ENCODE data around the gene TMC6. TPM values are rescaled to one million over a fixed set of nuclear protein-coding genes. Genes with fewer than 3 reads are reported as not detected.

The TMC6 gene
- total RNA-seq, 1 donor from 2014 or later, result 580 TPM

DNA sequence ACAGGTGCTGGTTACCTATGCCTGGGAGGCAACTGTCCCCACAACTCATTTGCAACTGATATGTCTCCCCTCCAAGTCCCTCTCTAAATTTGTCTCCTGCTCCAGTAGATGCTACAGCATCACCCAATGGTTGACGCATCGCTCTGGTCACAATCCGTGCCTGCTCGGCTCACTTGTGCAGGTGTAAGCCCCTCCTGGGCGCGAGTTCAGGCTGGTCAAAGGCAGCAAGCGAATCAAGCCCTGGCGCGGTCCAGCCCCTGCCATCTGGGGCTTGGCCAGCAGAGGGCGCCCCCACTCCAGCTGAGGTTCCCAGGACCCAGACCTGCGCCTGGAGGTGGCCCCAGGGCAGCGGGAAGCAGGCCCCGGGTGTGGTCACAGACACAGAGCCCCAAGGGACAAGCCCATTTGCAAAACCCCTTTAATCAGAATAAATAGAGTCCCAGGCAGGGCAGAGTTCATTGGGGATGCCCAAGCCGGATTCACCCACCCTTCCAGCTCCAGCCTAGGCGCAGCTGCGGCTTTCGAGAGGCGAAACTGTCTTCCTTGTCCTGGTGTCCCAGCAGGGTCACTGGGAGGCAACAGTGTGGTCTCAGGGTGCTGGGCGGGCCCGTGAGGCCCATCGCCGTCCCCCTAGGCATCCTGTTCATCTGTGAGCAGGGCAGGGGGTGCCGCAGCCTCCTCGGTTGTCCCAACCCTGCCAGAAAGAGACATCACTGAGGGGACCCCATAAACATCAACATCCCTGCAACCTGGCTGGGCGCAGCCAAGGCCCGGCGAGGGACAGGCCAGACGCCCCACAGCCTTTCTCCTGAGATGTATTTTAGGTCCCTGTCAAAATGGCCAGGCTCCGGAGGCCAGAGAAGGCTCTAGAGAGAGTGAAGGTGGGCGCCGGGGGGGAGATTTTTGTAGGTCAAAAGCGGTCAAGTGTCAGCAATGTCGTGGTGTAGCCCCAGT, 15.8 kb downstream of the TMC6 start:
- intact Hi-C loops (cut with micrococcal nuclease), result loop anchor here (1.0 kb wide), 3 partner anchors 18 to 64 kb away; partner anchors contain the start of gene TMC8

DNA sequence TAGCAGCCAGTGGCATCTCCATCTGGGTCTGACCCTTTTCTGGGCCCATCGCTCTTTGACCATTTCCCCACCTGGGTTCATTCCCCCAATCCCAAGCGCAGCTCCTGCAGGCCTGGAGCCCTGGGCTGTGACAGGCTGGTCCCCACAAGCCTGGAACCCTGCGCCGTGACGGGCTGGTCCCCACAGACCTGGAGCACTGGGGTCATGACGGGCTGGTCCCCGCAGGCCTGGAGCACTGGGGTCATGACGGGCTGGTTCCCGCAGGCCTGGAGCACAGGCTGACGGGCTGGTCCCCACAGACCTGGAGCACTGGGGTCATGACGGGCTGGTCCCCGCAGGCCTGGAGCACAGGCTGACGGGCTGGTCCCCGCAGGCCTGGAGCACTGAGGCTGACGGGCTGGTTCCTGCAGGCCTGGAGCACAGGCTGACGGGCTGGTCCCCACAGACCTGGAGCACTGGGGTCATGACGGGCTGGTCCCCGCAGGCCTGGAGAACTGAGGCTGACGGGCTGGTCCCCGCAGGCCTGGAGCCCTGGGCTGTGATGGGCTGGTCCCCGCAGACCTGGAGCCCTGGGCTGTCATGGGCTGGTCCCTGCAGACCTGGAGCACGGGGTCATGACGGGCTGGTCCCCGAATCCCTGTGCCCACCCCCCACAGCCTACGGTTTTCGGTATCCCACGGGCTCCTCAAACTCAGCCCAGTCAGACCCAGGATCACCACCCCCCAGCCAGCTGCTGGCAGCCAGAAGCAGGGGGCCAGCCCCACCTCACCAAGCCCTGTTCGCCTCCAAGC, 16.6 kb downstream of the TMC6 start:
- intact Hi-C loops (cut with micrococcal nuclease), result loop anchor here (1.0 kb wide), 3 partner anchors 18 to 64 kb away; partner anchors contain the start of gene TMC8

DNA sequence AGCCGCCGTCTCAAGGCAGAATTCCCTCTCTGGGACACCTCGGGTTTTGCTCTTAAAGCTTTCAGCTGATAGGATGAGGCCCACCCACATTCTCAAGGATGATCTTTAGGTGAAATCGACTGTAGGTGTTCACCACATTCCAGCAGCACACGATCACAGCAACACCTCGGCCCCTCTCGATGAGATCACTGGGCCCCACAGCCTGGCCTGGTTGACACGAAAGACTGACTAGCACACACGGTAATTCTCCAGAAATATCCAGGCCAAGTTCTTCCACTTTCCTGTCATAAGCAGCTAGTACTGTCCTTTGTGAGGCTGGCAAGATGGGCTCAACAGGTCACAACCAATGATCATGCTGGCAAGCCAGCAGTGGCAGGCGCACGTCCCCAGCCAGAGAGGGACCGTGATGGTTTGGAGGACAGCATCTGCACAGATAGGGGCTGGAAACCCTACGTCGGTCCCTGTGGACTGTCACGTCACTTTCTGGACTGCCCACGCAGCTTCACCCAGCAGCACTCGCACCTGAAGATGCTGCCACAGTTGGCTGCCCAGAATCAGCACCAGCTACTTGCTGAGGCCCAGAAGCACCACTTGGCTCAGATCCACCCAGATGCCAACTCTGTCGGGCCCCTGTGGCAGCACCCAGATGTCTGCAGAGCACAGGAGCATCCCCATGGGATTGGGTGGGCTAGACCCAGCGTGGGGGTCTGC, 17.4 kb downstream of the TMC6 start:
- intact Hi-C loops (cut with micrococcal nuclease), result no loop called here

DNA sequence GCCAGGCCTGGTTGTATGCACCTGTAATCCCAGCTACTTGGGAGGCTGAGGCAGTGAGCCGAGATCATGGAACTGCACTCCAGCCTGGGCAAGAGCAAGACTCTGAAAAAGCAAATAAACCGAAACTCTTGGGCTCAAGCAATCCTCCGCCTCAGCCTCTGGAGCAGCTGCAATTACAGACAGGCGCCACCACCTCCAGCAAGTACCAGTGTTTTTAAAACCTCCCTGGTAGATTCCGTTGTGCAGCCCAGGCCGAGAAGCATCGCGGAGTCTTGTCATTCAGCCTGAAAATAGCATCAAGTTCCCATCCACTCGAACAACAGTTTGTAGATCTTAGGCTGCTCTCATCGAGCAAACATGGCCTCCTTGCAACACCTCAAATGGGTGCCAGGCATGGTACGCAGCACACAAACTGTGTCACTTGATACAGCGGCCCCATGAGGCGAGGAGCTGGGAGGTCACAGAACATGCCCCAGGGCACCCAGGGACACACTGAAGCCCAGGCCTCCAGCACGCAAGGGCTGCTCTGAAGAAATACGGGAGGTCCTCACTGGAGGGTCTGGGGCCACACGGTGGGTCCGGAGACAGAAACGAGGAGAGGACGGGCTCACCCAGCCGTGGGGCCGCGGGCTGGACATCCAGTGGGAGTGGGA, 18.1 kb downstream of the TMC6 start:
- intact Hi-C loops (cut with micrococcal nuclease), result no loop called here

DNA sequence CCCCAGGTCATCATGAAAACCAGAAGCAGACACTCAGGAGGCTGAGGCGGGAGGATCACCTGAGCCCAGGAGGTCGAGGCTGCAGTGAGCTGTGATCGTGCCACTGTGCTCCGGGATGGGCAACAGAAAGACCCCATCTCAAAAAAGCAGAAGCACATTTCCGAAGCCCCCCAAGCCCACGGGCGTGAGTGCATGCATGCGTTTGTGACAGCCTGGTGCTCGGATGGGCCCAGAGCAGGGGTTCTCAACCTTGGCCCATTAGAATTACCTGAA, 19.1 kb downstream of the TMC6 start:
- intact Hi-C loops (cut with micrococcal nuclease), result no loop called here

DNA sequence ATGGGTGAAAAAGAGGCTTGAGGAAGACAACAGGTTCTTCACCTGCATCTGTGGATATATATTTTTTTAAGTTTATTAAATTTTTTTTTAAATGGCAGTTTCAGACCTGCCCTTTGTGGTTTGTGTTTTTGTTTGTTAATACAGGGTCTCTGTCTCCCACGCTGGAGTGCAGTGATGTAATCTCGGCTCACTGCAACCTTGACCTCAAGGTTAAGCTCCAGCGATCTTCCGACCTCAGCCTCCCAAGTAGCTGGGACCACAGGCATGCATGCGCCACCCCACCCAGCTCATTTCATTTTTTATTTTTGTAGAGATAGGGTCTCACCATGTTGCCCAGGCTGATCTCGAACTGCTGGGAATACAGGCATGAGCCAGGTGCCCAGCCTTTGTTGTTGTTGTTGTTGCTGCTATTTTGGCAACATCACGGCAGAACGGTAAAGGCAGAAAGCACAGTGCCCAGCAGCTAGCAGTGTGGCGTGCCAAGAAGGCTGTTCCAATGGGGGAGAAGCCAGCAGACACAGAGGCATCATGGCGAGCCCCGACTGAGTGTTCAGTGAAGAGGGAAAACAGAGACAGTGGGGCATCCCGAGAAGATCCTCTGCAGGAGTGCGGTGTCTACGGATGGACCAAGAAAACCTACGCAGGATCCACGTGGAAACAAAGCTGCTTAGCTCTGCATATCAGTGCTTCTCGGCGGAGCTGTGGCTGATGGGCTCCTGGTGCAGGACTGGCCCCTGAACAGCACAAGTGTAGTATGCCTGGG, 19.6 kb downstream of the TMC6 start:
- intact Hi-C loops (cut with micrococcal nuclease), result no loop called here

DNA sequence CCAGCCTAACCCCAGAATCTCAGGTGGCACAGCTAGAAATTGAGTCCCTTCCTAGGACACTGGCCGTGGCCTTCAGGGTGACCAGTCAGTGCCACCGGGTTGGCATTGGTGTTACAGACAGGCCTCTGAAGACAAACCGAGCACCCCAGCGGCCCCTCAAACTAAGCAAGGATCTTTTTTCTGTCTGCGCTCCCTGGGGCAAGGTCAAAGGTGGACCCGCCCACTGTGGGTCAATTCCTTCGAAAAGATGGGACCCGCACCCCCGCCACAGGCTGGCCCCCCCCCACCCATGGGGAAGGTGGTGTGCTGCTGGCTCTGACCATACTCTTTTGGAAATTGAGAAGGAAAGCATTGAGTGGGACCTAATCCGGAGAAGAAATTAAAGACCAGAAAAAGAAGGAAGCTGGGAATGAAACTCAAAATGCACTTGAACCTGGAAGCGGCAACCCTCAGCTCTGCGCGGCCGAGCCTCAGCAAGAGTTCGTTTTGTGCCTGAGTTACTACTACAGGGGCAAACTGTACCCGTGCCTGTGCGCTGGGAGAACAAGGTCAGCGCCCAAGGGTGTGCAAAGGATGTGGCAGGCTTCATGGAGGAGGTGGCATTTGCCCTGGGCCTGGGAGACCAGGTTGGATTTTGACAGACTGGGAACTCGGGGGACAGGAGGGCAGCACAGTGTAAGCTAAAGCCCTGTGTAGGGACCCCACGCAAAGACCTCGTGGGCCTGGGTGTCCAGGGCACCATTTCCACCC, 20.4 kb downstream of the TMC6 start:
- intact Hi-C loops (cut with micrococcal nuclease), result no loop called here

DNA sequence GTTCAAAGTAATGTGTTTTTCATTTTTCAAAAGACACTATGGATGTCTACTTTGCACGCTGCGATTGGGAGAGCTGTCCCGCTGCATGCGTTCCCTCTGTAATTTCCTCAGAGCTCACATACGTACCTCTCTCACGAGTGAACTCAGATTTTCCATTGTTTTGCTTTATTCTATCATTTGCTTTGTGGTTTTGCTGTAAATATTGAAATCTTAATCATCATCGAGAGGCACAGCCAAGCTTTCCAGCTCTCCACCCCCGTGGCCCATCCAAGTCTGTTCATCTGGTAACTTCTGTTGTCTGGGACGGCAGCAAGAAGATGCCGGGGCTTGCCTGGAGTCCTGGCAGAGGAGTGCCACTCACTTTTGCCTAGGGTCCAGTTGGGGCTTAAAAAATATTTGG, 21.1 kb downstream of the TMC6 start:
- intact Hi-C loops (cut with micrococcal nuclease), result no loop called here

DNA sequence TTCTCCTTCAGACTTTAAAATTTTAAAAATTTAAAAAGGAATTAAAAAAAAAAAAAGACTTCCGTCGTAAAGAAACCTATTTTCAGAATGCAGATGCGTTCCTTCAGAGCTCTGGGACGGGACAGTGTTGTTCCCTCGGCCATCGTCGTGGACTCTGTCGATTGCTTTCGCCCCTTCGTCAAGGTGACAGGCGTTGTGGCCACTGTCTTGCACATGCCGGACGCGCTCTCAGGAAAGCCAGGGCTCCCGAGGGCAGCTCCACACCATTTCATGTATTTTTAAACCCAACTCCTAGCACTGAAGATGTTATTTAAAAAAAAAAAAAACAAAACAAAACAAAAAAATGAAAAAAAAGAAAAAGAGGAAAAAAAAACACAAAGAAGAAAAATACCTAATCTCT, 22.3 kb downstream of the TMC6 start:
- intact Hi-C loops (cut with micrococcal nuclease), result no loop called here

DNA sequence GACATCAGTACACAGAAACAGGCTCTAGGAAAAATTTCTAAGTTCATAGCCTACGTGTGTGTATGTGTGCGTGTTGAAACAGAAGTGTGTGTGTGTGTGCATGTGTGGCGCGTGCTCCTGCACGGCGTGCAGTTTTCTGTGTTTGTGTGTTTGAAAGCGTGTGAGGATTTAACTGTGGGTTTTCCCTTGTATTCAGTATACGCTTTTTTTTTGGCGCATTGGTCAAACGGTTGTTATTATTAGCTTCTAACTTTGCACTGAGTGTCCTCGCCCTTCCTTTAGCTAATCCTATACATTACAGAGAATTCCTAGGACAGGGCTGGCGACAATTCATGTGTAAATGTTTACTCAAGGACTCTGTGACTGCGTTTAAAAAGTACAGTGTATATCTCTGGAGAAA, 23.0 kb downstream of the TMC6 start:
- intact Hi-C loops (cut with micrococcal nuclease), result no loop called here

DNA sequence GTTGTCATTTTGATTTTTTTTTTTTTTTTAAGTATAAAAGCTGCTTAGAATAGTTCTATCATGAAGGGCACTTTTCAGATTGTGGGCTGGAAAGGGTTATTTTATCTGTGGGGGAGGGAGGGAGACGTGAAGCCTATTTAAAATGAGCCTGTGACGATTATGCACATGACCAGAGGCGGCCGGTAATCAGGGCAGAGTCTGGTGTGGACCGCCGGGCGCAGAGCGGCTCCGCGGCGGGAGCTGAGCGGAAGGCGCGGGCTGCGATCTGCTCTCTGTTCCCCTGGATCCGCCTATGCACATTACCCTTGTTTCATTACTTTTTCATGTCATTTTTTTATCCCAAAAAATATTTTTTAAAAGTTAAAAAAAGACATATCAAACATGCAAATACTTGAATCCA, 23.5 kb downstream of the TMC6 start:
- intact Hi-C loops (cut with micrococcal nuclease), result no loop called here

DNA sequence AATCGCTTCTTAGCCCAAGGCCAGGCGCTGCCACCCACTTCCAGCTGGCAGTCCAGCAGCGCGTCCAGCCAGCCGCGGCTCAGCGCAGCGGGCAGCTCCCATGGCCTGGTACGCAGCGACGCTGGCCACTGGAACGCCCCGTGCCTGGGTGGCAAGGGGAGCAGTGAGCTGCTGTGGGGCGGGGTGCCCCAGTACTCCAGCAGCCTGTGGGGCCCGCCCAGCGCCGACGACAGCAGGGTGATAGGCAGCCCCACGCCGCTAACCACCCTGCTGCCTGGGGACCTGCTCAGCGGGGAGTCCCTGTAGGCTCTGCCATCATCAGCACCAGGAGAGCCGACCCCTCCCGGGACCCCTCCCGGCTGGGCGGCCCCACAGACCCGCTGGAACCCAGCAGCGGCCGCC, 24.0 kb downstream of the TMC6 start:
- intact Hi-C loops (cut with micrococcal nuclease), result no loop called here

DNA sequence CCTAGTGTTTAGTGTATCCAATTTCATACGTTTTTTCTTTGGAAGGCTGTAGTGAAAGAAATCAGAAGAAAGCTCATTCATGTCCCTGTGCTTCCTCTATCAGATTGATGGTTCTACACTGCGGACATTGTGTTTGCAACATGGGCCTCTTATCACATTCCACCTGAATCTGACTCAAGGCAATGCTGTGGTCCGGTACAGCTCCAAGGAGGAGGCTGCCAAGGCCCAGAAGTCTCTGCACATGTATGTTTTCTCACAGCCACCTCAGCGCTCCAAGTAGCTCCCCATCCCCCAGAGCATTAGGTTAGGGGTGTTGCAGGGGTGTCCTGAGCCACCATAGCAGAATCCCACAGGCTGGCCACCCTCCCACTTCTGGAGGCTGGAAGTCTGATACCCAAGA, 25.2 kb downstream of the TMC6 start:
- intact Hi-C loops (cut with micrococcal nuclease), result no loop called here

DNA sequence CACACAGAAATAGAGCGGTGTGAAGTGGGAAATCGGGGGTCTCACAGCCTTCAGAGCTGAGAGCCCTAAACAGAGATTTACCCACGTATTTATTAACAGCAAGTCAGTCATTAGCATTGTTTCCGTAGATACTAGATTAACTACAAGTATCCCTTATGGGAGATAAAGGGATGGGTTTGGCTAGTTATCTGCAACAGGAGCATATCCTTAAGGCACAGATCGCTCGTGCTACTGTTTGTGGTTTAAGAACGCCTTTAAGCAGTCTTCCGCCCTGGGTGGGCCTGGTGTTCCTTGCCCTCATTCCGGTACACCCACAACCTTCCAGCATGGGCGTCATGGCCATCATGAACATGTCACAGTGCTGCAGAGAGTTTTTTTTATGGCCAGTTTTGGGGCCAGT, 27.0 kb downstream of the TMC6 start:
- intact Hi-C loops (cut with micrococcal nuclease), result no loop called here

DNA sequence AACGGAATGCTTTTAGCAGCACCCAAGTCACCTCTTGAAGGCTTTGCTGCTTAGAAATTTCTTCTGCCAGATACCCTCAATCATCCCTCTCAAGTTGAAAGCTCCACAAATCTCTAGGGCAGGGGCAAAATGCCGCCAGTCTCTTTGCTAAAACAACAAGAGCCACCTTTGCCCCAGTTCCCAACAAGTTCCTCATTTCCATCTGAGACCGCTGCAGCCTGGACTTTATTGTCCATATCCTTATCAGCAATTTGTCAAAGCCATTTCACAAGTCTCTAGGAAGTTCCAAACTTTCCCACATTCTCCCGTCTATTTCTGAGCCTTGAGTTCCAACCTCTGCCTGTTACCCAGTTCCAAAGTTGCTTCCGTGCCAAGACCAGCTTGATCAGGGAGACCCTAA, 27.4 kb downstream of the TMC6 start:
- intact Hi-C loops (cut with micrococcal nuclease), result no loop called here

DNA sequence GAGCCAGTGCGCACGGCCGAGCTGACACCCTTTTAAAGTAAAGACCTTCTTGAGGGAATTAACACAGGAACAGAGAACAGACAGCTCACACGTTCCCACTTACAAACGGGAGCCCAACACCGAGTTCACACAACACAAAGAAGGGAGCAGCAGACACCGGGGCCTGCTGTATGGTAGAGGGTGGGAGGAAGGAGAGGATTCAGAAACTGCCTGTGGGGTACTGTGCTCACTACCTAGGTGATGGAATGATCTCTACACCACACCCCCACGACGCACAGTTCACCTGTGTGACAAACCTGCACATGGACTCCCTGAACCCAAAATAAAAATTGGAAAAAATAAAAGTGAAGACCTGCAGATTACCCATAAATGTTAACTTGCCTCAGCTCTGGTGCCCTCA, 32.5 kb downstream of the TMC6 start:
- intact Hi-C loops (cut with micrococcal nuclease), result no loop called here

DNA sequence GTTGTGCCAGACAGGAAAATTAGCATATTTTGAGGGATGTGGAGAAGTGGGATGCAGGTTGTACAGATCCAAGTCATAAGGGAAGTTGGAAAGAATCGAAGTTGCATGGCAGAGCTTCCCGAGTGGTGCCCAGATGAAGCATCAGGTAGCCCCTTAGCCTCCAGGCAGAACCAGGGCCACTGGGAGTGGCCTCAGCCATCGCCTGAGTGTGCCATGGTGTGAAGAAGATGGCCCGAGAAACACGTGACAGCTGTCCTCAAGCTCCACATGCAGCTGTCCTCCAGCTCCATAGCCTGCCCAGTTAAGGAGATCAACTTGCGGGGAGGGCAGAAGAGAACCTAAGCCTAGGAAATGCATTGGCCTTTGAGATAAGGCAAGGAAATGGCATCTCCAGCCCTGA, 33.5 kb downstream of the TMC6 start:
- intact Hi-C loops (cut with micrococcal nuclease), result no loop called here

DNA sequence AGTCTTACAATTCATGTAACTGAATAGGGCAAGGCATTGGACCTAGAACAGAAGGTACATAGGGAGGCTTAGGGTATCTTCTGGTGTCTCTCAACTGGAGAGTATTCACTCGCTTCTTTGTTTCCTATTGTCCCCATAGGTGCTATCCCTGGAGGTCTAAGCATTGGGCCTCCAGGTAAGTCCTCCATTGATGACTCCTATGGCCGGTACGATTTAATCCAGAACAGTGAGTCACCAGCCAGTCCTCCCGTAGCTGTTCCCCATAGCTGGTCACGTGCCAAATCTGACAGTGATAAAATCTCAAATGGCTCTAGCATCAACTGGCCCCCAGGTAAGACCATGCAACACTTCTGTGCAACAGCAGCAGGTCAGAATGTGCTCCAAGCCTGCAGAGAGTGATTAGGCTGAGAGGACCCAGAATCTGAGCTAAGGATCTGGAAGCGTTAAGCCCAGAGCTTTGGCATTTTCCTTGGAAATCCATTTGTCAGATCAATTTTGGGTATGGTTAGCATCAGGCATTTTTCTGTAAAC, 35.7 kb downstream of the TMC6 start:
- intact Hi-C loops (cut with micrococcal nuclease), result no loop called here

DNA sequence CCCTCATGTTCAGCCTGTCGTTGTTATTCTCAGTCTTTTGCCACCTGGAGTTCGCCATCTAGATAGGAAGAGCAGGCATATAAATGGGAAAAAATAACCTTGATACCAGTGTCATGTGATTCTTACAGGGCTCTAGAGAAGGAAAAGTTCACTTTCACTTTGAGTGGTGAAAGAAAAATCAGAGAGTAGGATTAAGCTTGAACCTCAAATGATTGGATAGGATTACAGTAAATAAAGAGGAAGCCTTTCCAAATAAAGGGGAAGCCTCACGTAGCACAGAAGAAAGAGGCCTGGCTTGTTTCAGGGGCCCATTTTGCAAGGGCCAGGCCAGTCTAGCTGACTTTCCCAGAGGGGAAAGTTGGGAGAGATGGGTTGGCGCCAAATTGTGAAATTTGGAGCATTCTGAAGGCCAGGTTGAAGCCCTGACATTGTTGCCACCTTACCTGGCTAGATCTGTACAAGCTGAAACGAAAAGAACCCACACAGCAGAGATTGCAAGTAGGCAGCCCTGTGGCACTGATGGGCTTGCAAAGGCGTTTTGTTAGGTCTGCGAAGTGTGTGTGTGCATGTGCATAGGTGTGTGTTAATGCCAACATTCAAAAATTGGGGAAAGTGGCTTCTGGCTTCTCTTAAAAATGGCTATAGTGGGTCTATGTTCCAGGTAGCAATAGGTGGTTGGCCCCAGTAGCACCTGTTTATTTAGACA, 38.8 kb downstream of the TMC6 start:
- intact Hi-C loops (cut with micrococcal nuclease), result no loop called here

Data from T-helper 1 cell treated with Interleukin-12 subunit alpha and Interleukin-12 subunit beta and Interleukin-4 antibody, amounts not matched to agents 30 ng/mL and 1 ng/mL, for 36 hours (primary cell).